NOMO-1 (cell line): ENCODE results near the gene LRCH1.
A peak's percentile ranks its signal among the peaks of the same experiment; 100 is the strongest.

Experiments used
- DNase-seq, 2 experiments: peaks; one replicate each; lab custom pipeline; 2025; ENCODE audit not compliant: unreplicated experiment in 2 of 2; lab: John Stamatoyannopoulos, UW

Gene LRCH1

GRCh38 chr13:46561691-46562090, 8.7 kb downstream of the LRCH1 start:
- DNase-seq = no peak

GRCh38 chr13:46562152-46562551, 9.2 kb downstream of the LRCH1 start:
- DNase-seq = no peak

- DNase-seq = no peak
Observed at GRCh38 chr13:46562581-46562980, 9.6 kb downstream of the LRCH1 start.

GRCh38 chr13:46565808-46566750, 13.1 kb downstream of the LRCH1 start:
- no peak for DNase-seq

GRCh38 chr13:46567671-46568070, 14.7 kb downstream of the LRCH1 start:
- no peak for DNase-seq

GRCh38 chr13:46569456-46569855, 16.5 kb downstream of the LRCH1 start:
- no peak for DNase-seq

- DNase-seq = no peak
Observed at GRCh38 chr13:46570273-46570672, 17.3 kb downstream of the LRCH1 start.

- DNase-seq = no peak
Observed at GRCh38 chr13:46571189-46571908, 18.4 kb downstream of the LRCH1 start.

- no peak for DNase-seq
Observed at GRCh38 chr13:46571909-46572595, 19.1 kb downstream of the LRCH1 start.

- DNase-seq = no peak
Observed at GRCh38 chr13:46572752-46573431, 19.9 kb downstream of the LRCH1 start.

- no peak for DNase-seq
Observed at GRCh38 chr13:46575301-46575771, 22.4 kb downstream of the LRCH1 start.

- no peak for DNase-seq
Observed at GRCh38 chr13:46575818-46576221, 22.9 kb downstream of the LRCH1 start.

GRCh38 chr13:46576762-46577161, 23.8 kb downstream of the LRCH1 start:
- DNase-seq = no peak

GRCh38 chr13:46577696-46578589, 25.0 kb downstream of the LRCH1 start:
- peak; percentile 33 to 66 for DNase-seq

- no peak for DNase-seq
Observed at GRCh38 chr13:46578590-46578975, 25.6 kb downstream of the LRCH1 start.

GRCh38 chr13:46580362-46580839, 27.4 kb downstream of the LRCH1 start:
- DNase-seq = no peak

- DNase-seq = no peak
Observed at GRCh38 chr13:46582190-46582589, 29.2 kb downstream of the LRCH1 start.

- DNase-seq = no peak
Observed at GRCh38 chr13:46586751-46587514, 34.0 kb downstream of the LRCH1 start.
